Fibroblast of lung (primary cell): Measurements from ENCODE around the gene ANKRD13B. TPM values are rescaled to one million over a fixed set of nuclear protein-coding genes. Genes with fewer than 3 reads are reported as not detected.
A peak's percentile ranks its signal among the peaks of the same experiment; 100 is the strongest.

ENCODE experiments used
- DNase-seq, 2 donors: peaks; one replicate each; pipeline versions ENCODE4 v3.0.0 to v3.0.0-alpha.2; 2010; ENCODE audit warnings: low read depth in 2 of 2
- H2AFZ ChIP-seq: 2 replicates; pipeline ENCODE4 v1.5.1; 2012; ENCODE audit warnings: low read length, control low read depth, inconsistent platforms
- H3K27ac ChIP-seq: 2 replicates; pipeline ENCODE4 v1.5.1; 2011; ENCODE audit warnings: low read length, control low read depth; ENCODE audit not compliant: insufficient read depth
- H3K27me3 ChIP-seq: 2 replicates; pipeline ENCODE4 v1.5.1; 2011; ENCODE audit warnings: mild to moderate bottlenecking, low read length; ENCODE audit not compliant: control insufficient read depth, insufficient read depth
- H3K36me3 ChIP-seq: 2 replicates; pipeline ENCODE4 v1.5.1; 2011; ENCODE audit warnings: low read length; ENCODE audit not compliant: control insufficient read depth, insufficient read depth
- H3K4me1 ChIP-seq: 2 replicates; pipeline ENCODE4 v1.5.1; 2011; ENCODE audit warnings: low read length; ENCODE audit not compliant: control insufficient read depth, insufficient read depth; ENCODE audit errors: extremely low read depth
- H3K4me2 ChIP-seq: 2 replicates; pipeline ENCODE4 v1.5.1; 2011; ENCODE audit warnings: low read length, control low read depth; ENCODE audit not compliant: insufficient read depth; ENCODE audit errors: extremely low read depth
- H3K4me3 ChIP-seq, 4 experiments: fragments of 200-600 bp in 1 of 4; sonication (generic) in 1 of 4; replicated peaks in 1 of 4; 2 replicates each; pipeline ENCODE4 v1.5.1; 2011 to 2016; ENCODE audit warnings: low read length in 4 of 4, low read depth in 3 of 4, mild to moderate bottlenecking in 3 of 4, control low read depth in 2 of 4, inconsistent platforms in 1 of 4, mixed read lengths in 1 of 4; ENCODE audit not compliant: insufficient read depth in 1 of 4; ENCODE audit errors: control extremely low read depth in 1 of 4
- H3K79me2 ChIP-seq: 2 replicates; pipeline ENCODE4 v1.5.1; 2012; ENCODE audit warnings: mild to moderate bottlenecking, low read length, inconsistent platforms; ENCODE audit not compliant: control insufficient read depth, insufficient read depth
- H3K9ac ChIP-seq: 2 replicates; pipeline ENCODE4 v1.5.1; 2011; ENCODE audit warnings: mild to moderate bottlenecking, low read length, control low read depth; ENCODE audit not compliant: insufficient read depth
- H3K9me3 ChIP-seq: 2 replicates; pipeline ENCODE4 v1.5.1; 2012; ENCODE audit warnings: low read depth, low read length; ENCODE audit not compliant: control insufficient read depth, insufficient read depth
- H4K20me1 ChIP-seq: 2 replicates; pipeline ENCODE4 v1.5.1; 2011; ENCODE audit warnings: low read length; ENCODE audit not compliant: control insufficient read depth, insufficient read depth; ENCODE audit errors: extremely low read depth
- EZH2 ChIP-seq: IDR thresholded peaks from 2 replicates; pipeline ENCODE4 v1.5.1; 2012; ENCODE audit warnings: low read length, control low read depth, mild to moderate bottlenecking; ENCODE audit errors: missing control alignments
- polyA plus RNA-seq, 2 donors: library from polyadenylated mRNA; depleted of rRNA in 1 of 2; stranded (reverse) in 1 of 2; unstranded in 1 of 2; fragments of >200 nt; gene quantifications; 2 replicates each; pipeline ENCODE4 v1.2.1, GENCODE V29; 2011 to 2012; ENCODE audit warnings: missing spikeins in 1 of 2
- total RNA-seq: library from RNA; depleted of rRNA; stranded (reverse); fragments of >200 nt; gene quantifications from 2 replicates; pipeline ENCODE4 v1.2.1, GENCODE V29; 2014
- TF ChIP-seq, protein P1 (sequence below), 2 donors: IDR thresholded peaks in 1 of 2; conservative IDR thresholded peaks in 1 of 2; 1 replicate in 1 of 2; 2 replicates in 1 of 2; pipeline ENCODE4 v1.5.1; 2011 to 2012; ENCODE audit warnings: low read length in 2 of 2, control low read depth in 1 of 2, inconsistent platforms in 1 of 2, low read depth in 1 of 2, mild to moderate bottlenecking in 1 of 2

Gene ANKRD13B
- total and polyA plus RNA-seq, 2 donors (not counting 1 experiment from before 2014, with no cell fraction given), result 1.4 to 6.3 TPM

- Histone ChIP-seq H2AFZ (no peak overlapping the region), H3K27me3 (no peaks in the 10 kb centered on the region), H3K27ac (no peak overlapping the region), H4K20me1 (no peaks in the 10 kb centered on the region), H3K4me2 (peak overlapping the region; percentile 94), H3K9me3 (no peaks in the 10 kb centered on the region), H3K4me3 (peak overlapping the region; percentile 72 to 85 (median 80)), H3K79me2 (peaks cover 52% of the 10 kb centered on the region), H3K36me3 (peaks cover 8% of the 10 kb centered on the region), H3K4me1 (peaks cover 19% of the 10 kb centered on the region), H3K9ac (no peak overlapping the region)
- TF ChIP-seq, protein P1, sequence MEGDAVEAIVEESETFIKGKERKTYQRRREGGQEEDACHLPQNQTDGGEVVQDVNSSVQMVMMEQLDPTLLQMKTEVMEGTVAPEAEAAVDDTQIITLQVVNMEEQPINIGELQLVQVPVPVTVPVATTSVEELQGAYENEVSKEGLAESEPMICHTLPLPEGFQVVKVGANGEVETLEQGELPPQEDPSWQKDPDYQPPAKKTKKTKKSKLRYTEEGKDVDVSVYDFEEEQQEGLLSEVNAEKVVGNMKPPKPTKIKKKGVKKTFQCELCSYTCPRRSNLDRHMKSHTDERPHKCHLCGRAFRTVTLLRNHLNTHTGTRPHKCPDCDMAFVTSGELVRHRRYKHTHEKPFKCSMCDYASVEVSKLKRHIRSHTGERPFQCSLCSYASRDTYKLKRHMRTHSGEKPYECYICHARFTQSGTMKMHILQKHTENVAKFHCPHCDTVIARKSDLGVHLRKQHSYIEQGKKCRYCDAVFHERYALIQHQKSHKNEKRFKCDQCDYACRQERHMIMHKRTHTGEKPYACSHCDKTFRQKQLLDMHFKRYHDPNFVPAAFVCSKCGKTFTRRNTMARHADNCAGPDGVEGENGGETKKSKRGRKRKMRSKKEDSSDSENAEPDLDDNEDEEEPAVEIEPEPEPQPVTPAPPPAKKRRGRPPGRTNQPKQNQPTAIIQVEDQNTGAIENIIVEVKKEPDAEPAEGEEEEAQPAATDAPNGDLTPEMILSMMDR (conservative IDR thresholded peaks at IDR 0.05 in 1 of 2, IDR thresholded peaks at IDR 0.05 in 1 of 2; ENCODE audit: low read depth in 1 of 2, low read length in 2 of 2), result no peak
- no peak for TF ChIP-seq EZH2
- no peak for DNase-seq
Measured at GRCh38 chr17:29587591-29587990, 5.3 kb upstream of the ANKRD13B start.

GRCh38 chr17:29588017-29588561 is 4.8 kb upstream of the ANKRD13B start:
- Histone ChIP-seq H4K20me1 (no peaks in the 10 kb centered on the region), H2AFZ (no peak overlapping the region), H3K4me3 (peak overlapping the region; percentile 72 to 85 (median 80)), H3K4me2 (peak overlapping the region; percentile 94), H3K79me2 (peaks cover 52% of the 10 kb centered on the region), H3K9me3 (no peaks in the 10 kb centered on the region), H3K4me1 (peaks cover 20% of the 10 kb centered on the region), H3K27me3 (no peaks in the 10 kb centered on the region), H3K36me3 (peaks cover 4% of the 10 kb centered on the region), H3K27ac (peak overlapping the region; percentile 36), H3K9ac (peak overlapping the region; percentile 39)
- TF ChIP-seq EZH2, result no peak
- TF ChIP-seq, protein P1 (conservative IDR thresholded peaks at IDR 0.05 in 1 of 2, IDR thresholded peaks at IDR 0.05 in 1 of 2; ENCODE audit: low read depth in 1 of 2, low read length in 2 of 2), result no peak
- peak in 1 of 2 donors; percentile 12 for DNase-seq

DNA sequence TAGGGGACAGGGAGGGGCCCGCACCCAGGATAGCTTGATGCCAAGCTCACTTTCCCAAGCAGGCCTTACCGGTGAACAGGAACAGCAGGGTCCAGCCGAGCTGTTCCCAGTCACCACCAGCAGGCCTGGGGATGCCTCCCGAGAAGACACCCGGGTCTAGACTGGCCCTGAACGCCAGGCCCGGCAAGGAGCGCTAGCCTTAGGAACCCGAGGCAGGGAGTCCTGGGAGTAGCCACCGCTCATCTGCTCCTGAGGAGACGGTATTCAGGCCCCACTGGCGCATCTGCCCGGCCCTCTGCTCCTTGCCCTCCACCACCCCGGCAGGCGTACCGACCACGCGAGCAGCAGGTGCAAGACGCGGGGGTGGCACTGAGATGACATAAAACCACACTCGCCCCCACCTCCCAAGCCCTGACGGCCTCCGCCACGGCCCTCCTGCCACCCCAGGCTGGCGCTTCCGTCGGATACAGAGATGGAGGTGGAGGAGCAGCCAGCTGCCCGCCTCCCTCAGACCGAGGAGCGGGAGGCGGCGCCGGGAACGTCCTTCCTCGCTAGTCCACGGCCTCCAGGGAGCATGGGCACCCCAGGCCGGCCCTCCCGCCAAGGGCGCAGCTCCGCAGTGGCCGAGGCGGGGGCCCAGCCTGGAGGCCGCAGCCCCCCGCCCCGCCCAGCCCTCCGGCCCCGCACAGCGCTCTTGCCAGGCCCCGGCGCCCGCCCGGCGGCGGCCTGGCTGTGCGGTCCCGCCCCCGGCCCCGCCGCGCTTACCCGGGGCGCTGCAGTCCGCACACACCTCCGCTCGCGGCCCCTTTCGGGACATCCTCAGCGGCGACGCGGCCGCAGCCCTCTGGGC is 4.1 kb upstream of the ANKRD13B start:
- Histone ChIP-seq H2AFZ (peak overlapping the region; percentile 29), H3K4me3 (peak overlapping the region; percentile 72 to 85 (median 80)), H3K27ac (peak overlapping the region; percentile 36), H4K20me1 (no peaks in the 10 kb centered on the region), H3K4me2 (peak overlapping the region; percentile 94), H3K36me3 (no peaks in the 10 kb centered on the region), H3K27me3 (no peaks in the 10 kb centered on the region), H3K4me1 (peaks cover 20% of the 10 kb centered on the region), H3K79me2 (peaks cover 45% of the 10 kb centered on the region), H3K9ac (peak overlapping the region; percentile 39), H3K9me3 (no peaks in the 10 kb centered on the region)
- TF ChIP-seq EZH2, result no peak
- TF ChIP-seq, protein P1 (conservative IDR thresholded peaks at IDR 0.05 in 1 of 2, IDR thresholded peaks at IDR 0.05 in 1 of 2; ENCODE audit: low read depth in 1 of 2, low read length in 2 of 2), result no peak
- DNase-seq, result peak; percentile 9 to 24
